DND-41 (cell line): ENCODE measurements around the gene CMC4.

Source experiments
- ATAC-seq: fragments of 200-7000 bp; cut with Tn5 transposase; 3 replicates; pipeline ENCODE4 v1.9.1; 2021; ENCODE audit warnings: low read depth; ENCODE audit not compliant: insufficient read depth
- DNase-seq: peaks from one replicate; pipeline ENCODE4 v3.0.0-alpha.2; 2020
- H2AFZ ChIP-seq: 2 replicates; pipeline ENCODE4 v1.6.0; 2012; ENCODE audit warnings: low read depth, low read length
- H3K27ac ChIP-seq: 2 replicates; pipeline ENCODE4 v1.5.1; 2012; ENCODE audit warnings: low read length, inconsistent platforms
- H3K27me3 ChIP-seq: fragments of 200-600 bp; sonication (generic); 2 replicates; pipeline ENCODE4 v1.6.0; 2012; ENCODE audit warnings: low read length, mild to moderate bottlenecking, inconsistent platforms; ENCODE audit not compliant: insufficient read depth, poor library complexity
- H3K36me3 ChIP-seq: 2 replicates; pipeline ENCODE4 v1.5.1; 2012; ENCODE audit warnings: low read length, inconsistent platforms; ENCODE audit not compliant: insufficient read depth
- H3K4me1 ChIP-seq: 2 replicates; pipeline ENCODE4 v1.5.1; 2012; ENCODE audit warnings: mild to moderate bottlenecking, low read length; ENCODE audit not compliant: insufficient read depth
- H3K4me2 ChIP-seq: 2 replicates; pipeline ENCODE4 v1.6.0; 2012; ENCODE audit warnings: mild to moderate bottlenecking, moderate library complexity, low read length, inconsistent platforms; ENCODE audit not compliant: insufficient read depth
- H3K4me3 ChIP-seq, 2 experiments: fragments of 200-600 bp in 1 of 2; shearing (Covaris generic) in 1 of 2; 2 replicates each; pipeline ENCODE4 v1.5.1; 2012 to 2016; ENCODE audit warnings: inconsistent platforms in 2 of 2, low read length in 2 of 2, mild to moderate bottlenecking in 2 of 2, low read depth in 1 of 2, moderate library complexity in 1 of 2
- H3K79me2 ChIP-seq: 2 replicates; pipeline ENCODE4 v1.6.0; 2012; ENCODE audit warnings: low read length, inconsistent platforms; ENCODE audit not compliant: insufficient read depth
- H3K9ac ChIP-seq: 2 replicates; pipeline ENCODE4 v1.6.0; 2012; ENCODE audit warnings: low read depth, mild to moderate bottlenecking, inconsistent platforms, low read length, moderate library complexity
- H3K9me3 ChIP-seq: 2 replicates; pipeline ENCODE4 v1.5.1; 2012; ENCODE audit warnings: low read length, moderate library complexity, mild to moderate bottlenecking, inconsistent platforms; ENCODE audit not compliant: insufficient read depth, severe bottlenecking
- H4K20me1 ChIP-seq: 2 replicates; pipeline ENCODE4 v1.6.0; 2012; ENCODE audit warnings: low read length; ENCODE audit not compliant: insufficient read depth
- CTCF ChIP-seq: IDR thresholded peaks from 2 replicates; pipeline ENCODE4 v1.5.1; 2012; ENCODE audit warnings: borderline replicate concordance, low read length, moderate library complexity, mild to moderate bottlenecking; ENCODE audit not compliant: poor library complexity, severe bottlenecking; ENCODE audit errors: extremely low read depth
- EZH2 ChIP-seq: IDR thresholded peaks from 3 replicates; pipeline ENCODE4 v1.6.1; 2012; ENCODE audit warnings: borderline replicate concordance, low read depth, mild to moderate bottlenecking, moderate library complexity, low read length, inconsistent platforms; ENCODE audit not compliant: severe bottlenecking

Gene CMC4

GRCh38 chrX:155022585-155022984, 48.4 kb downstream of the CMC4 start, which contains the start of gene F8:
F8 (minus strand) TSS chrX:155022723; CDS start chrX:155022552, 171 bp downstream.
- Histone ChIP-seq H4K20me1 (no peaks in the 10 kb centered on the region), H3K9ac (no peak within 1 kb of the TSS), H3K36me3 (no peaks in the 10 kb centered on the region; the same call in 1 of the 2 replicates), H3K4me2 (no peak within 1 kb of the TSS), H2AFZ (no peak within 1 kb of the TSS), H3K27me3 (no peaks in the 10 kb centered on the region), H3K4me3 (no peak within 1 kb of the TSS), H3K79me2 (peaks cover 6% of the 10 kb centered on the region), H3K27ac (no peak within 1 kb of the TSS), H3K9me3 (no peaks in the 10 kb centered on the region), H3K4me1 (peaks cover 6% of the 10 kb centered on the region; the same call in 1 of the 2 replicates)
- no peak for TF ChIP-seq CTCF
- no peak for TF ChIP-seq EZH2
- ATAC-seq = no peak
- DNase-seq = no peak

- ATAC-seq (no peak), DNase-seq (no peak)
- H3K27me3 ChIP-seq = no peaks in the 10 kb centered on the region
- H3K4me2 ChIP-seq = no peak overlapping the region
- H3K4me1 ChIP-seq = no peaks in the 10 kb centered on the region
- no peak overlapping the region for H3K9ac ChIP-seq
- no peak overlapping the region for H2AFZ ChIP-seq
- no peaks in the 10 kb centered on the region for H3K9me3 ChIP-seq
- no peak overlapping the region for H3K4me3 ChIP-seq
- H4K20me1 ChIP-seq = no peaks in the 10 kb centered on the region
- H3K79me2 ChIP-seq = no peaks in the 10 kb centered on the region
- no peaks in the 10 kb centered on the region for H3K36me3 ChIP-seq
- no peak overlapping the region for H3K27ac ChIP-seq
- TF ChIP-seq EZH2 (no peak), CTCF (no peak)
Observed at GRCh38 chrX:155020591-155020990, 50.3 kb downstream of the CMC4 start.
